ENCODE measurements around the gene PPP1R13B.

The PPP1R13B gene

DNA sequence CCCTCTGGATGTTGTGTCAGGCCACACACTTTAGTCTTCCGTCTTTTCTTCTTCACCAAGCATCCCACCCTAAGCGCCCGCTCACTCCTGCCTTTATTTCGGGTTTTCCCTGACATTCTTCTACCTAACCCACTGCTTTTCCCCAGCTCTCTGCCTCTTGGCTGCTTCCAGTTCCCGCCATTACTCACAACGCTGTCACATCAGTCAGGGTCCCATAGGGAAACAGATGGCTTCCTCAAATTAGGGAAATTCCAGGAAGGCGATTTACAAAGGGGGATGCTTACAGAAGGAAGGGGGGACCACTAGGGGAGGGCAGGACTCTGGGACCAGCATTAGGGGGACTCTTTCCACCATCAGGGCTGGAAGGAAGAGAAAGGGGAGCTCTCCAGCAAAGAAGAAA lies 9.2 kb upstream of the PPP1R13B start:
- TF ChIP-seq, protein P1, sequence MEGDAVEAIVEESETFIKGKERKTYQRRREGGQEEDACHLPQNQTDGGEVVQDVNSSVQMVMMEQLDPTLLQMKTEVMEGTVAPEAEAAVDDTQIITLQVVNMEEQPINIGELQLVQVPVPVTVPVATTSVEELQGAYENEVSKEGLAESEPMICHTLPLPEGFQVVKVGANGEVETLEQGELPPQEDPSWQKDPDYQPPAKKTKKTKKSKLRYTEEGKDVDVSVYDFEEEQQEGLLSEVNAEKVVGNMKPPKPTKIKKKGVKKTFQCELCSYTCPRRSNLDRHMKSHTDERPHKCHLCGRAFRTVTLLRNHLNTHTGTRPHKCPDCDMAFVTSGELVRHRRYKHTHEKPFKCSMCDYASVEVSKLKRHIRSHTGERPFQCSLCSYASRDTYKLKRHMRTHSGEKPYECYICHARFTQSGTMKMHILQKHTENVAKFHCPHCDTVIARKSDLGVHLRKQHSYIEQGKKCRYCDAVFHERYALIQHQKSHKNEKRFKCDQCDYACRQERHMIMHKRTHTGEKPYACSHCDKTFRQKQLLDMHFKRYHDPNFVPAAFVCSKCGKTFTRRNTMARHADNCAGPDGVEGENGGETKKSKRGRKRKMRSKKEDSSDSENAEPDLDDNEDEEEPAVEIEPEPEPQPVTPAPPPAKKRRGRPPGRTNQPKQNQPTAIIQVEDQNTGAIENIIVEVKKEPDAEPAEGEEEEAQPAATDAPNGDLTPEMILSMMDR (IDR thresholded peaks at IDR 0.05; ENCODE audit: low read depth, low read length, missing control alignments) = no peak
- H3K4me3 ChIP-seq (ENCODE audit: low read depth, low read length) = no peak overlapping the region
- DNase-seq (ENCODE audit: low read depth) = no peak

DNA sequence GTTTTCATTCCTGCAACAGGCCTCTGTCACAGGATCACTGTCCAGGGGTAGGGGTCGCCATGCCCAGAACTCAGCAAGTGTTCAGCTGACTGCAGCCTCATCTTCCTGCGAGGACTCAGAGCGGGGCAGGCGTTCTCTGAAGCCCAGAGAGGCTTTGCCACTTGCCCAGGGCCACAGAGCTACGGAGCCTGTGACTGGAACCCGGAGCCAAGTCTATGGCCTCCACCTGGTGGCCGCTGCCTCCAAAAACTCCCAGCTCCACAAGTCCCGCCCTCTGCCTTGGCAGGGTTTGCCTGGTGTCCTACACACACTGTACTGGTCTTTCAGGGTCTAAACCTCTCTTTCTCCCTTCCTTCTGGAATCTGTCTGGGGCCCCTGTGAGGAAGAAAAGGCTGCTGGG lies 8.7 kb upstream of the PPP1R13B start:
- DNase-seq (ENCODE audit: low read depth) = no peak
- TF ChIP-seq, protein P1 (IDR thresholded peaks at IDR 0.05; ENCODE audit: low read depth, low read length, missing control alignments) = no peak
- H3K4me3 ChIP-seq (ENCODE audit: low read depth, low read length) = no peak overlapping the region

DNA sequence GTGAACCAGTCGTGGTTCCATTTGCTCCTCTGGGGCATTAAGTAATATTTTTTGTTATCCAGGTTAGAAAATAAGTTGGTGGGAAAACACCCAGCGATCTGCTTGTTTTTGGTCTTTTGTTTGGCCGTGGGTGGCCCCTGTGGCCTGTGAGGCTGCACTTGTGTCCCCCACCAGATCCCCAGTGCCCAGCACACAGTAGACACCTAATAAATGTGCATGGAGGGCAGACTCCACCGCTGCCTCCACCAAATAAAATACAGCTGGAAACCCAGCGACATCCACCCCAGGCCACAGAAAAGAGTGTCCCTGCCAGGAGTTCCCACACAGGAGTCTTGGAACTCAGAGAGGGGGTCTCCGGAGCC lies 8.3 kb upstream of the PPP1R13B start:
- TF ChIP-seq, protein P1 (IDR thresholded peaks at IDR 0.05; ENCODE audit: low read depth, low read length, missing control alignments) = no peak
- H3K4me3 ChIP-seq (ENCODE audit: low read depth, low read length) = no peak overlapping the region
- no peak for DNase-seq (ENCODE audit: low read depth)

DNA sequence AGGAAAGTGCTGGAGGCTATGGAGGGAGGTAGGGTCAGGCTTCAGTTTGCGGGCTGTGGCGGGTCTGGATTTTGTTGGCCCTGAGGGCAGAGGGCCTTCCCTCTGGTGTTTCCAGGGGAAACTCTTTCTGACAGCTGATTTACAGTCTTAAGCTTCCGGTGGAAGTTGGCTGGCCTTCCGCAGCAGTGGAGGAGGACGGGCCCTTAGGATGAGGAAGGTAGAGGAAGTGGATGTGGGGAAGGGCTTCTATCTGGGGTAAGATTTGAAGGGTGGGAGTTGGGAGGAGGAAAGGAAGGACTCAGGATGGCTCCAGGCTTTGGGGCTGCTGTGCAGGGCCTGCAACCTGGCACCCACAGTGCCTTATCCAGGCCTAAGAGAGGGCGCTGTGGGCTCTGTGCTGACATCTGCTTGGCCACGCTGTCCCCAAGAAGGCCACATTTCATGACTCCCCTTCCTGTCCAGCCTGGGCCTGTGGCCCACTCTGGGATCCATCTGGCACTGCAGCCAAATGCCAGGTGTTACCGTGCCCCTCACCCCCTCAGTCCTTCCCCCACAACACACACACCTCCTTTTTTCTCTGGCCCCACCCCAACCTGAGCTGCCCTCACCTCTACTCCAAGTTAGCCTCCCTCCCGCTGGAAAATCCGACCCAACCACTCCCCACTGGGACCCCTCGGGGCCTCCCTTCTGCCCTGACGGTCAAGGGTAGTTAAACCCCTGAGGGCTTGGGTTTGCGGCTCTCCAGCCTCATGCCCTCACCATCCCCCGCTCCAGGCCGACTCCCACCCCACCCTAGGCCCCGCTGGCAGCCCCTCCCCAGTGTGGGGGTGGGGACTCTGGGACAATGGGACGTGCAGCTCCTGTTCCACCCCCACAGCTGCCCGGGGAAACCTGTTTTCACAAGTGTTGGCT lies 7.7 kb upstream of the PPP1R13B start:
- no peak overlapping the region for H3K4me3 ChIP-seq (ENCODE audit: low read depth, low read length)
- TF ChIP-seq, protein P1 (IDR thresholded peaks at IDR 0.05; ENCODE audit: low read depth, low read length, missing control alignments) = no peak
- DNase-seq (ENCODE audit: low read depth) = no peak

DNA sequence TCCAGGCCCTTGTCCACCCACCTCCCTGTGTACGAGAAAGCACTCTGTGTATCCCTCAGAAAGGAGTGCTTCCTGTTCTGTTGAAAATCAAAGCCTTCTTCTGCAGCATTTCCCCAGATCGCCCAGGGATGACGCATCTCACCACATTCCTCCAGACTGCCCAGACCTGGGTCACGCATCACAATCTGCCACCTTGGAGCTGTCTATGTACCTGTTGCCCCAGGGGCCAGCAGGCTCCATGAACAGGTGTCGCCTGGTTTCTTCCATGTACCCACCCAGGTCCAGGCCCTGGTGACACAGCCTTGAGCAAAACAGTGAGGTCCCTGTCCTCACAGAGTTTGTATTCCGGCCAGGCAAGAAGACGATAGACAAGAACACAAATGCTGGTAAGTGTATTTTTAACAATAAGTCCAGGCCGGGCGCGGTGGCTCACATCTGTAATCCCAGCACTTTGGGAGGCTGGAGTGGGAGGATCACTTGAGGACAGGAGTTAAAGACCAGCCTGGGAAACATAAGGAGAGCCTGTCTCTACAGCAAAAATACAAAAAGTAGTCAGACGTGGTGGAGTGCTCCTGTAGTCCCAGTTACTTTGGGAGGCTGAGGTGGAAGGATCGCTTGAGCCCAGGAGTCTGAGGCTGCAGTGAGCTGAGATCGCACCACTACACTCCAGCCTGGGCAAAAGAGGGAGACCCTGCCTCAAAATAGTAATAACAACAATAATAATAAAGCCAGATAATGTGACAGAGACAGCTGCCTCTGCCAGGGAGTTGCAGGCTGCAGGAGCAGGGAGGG lies 6.8 kb upstream of the PPP1R13B start:
- TF ChIP-seq, protein P1 (IDR thresholded peaks at IDR 0.05; ENCODE audit: low read depth, low read length, missing control alignments) = no peak
- no peak for DNase-seq (ENCODE audit: low read depth)
- no peak overlapping the region for H3K4me3 ChIP-seq (ENCODE audit: low read depth, low read length)

DNA sequence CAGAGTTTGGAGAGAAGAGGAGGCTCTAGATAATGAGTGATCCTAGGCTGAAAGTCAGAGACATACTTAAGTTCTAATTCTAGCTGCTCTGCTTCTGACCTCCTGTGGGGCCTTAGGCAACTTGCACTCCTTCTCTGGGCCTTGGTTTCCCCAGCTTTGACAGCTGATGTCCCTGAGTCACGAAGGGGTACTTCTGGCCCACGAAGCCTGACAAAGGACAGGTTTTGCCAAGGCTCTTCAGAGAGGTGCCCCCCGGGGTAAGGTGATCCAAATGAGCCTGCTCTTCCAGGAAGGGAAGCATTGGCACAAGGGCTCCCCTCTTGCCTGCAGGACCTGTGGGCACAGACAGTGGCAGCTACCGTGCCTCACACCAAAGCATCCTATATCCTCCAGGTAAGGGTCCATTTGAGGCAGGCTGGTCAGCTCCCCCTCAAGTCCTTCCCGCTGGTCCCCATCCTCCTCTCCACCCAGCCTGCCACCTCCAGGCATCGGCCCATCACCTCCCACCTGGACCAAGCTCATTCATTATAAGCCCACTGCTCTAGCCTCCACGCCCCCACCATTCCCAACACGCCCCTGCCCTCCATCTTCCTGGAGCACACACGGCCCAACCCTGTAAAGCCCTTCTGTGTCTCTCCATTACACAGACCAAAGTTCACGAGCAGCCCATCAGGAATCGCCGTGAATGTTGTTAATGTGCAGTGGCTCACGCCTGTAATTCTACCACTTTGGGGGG lies 1.9 kb upstream of the PPP1R13B start:
- no peak overlapping the region for H3K4me3 ChIP-seq (ENCODE audit: low read depth, low read length)
- no peak for DNase-seq (ENCODE audit: low read depth)
- TF ChIP-seq, protein P1 (IDR thresholded peaks at IDR 0.05; ENCODE audit: low read depth, low read length, missing control alignments) = no peak
